Left lung (tissue), 10 donors: Measurements from ENCODE around the gene CADM2. TPM values are rescaled to one million over a fixed set of nuclear protein-coding genes. Genes with fewer than 3 reads are reported as not detected.

Experiments
- ATAC-seq: fragments of 200-7000 bp; cut with Tn5 transposase; one replicate; pipeline ENCODE4 v1.9.1; 2020; ENCODE audit warnings: moderate library complexity
- DNase-seq, 4 donors: peaks; one replicate each; pipeline ENCODE4 v3.0.0-alpha.2; 2013 to 2020
- H3K27ac ChIP-seq, 2 donors: fragments of 200-600 bp; sonication (generic) in 1 of 2; one replicate each; pipeline versions ENCODE4 v1.5.0 to v1.8.0; 2020 to 2021
- H3K27me3 ChIP-seq, 2 donors: fragments of 200-600 bp; sonication (generic) in 1 of 2; one replicate each; pipeline versions ENCODE4 v1.5.0 to v1.8.0; 2020 to 2021
- H3K36me3 ChIP-seq, 2 donors: fragments of 200-600 bp; sonication (generic) in 1 of 2; one replicate each; pipeline versions ENCODE4 v1.5.0 to v1.8.0; 2020 to 2021
- H3K4me1 ChIP-seq, 2 donors: fragments of 200-600 bp; one replicate each; pipeline ENCODE4 v1.8.0; 2021
- H3K4me3 ChIP-seq, 2 donors: fragments of 200-600 bp; sonication (generic) in 1 of 2; one replicate each; pipeline versions ENCODE4 v1.5.0 to v1.8.0; 2020 to 2021; ENCODE audit warnings: mild to moderate bottlenecking in 1 of 2
- H3K9me3 ChIP-seq, 2 donors: fragments of 200-600 bp; sonication (generic) in 1 of 2; one replicate each; pipeline versions ENCODE4 v1.5.0 to v1.8.0; 2020 to 2021
- CTCF ChIP-seq, 2 donors: fragments of 200-600 bp; sonication (generic) in 1 of 2; IDR thresholded peaks; one replicate each; pipeline versions ENCODE4 v1.5.0 to v1.8.0; 2021; ENCODE audit warnings: antibody characterized with exemption in 2 of 2
- intact Hi-C, 2 donors: fragments of 100-400 bp; cut with DNase I; formaldehyde crosslinking; loops; one replicate each; pipeline versions ENCODE4 v1.11.2 to v1.14.2; 2022
- polyA plus RNA-seq, 6 donors: library from polyadenylated mRNA; unstranded; fragments of 120-200 nt; gene quantifications; one replicate each; pipeline ENCODE4 v1.2.1, GENCODE V29; 2013; ENCODE audit not compliant: insufficient read length in 6 of 6
- total RNA-seq, 2 donors: library from RNA; stranded (reverse); fragmentation: NEBNext Ultra II Directional; extraction: Animal tissue kit (Norgen Biotek cat#: 25700); gene quantifications; one replicate each; pipeline ENCODE4 v1.2.1, GENCODE V29; 2021
- donor health status: DM: no; HTN: yes; CAD: no.
- donor health status: DM: no; HTN: no; CAD: no.

The CADM2 gene
- total and polyA plus RNA-seq, 8 donors = 0.16 to 2.3 (median 0.74) TPM

GRCh38 chr3:85721409-85722145, 762.8 kb downstream of the CADM2 start:
- Histone ChIP-seq H3K9me3 (peaks cover 0 to 9% of the 10 kb centered on the region in 2 donors), H3K4me1 (no peaks in the 10 kb centered on the region), H3K27ac (no peak overlapping the region), H3K4me3 (no peak overlapping the region), H3K27me3 (no peaks in the 10 kb centered on the region), H3K36me3 (no peaks in the 10 kb centered on the region)
- TF ChIP-seq CTCF (IDR thresholded peaks at IDR 0.05) = no peak
- no peak for DNase-seq
- intact Hi-C loops = no loop called here
- ATAC-seq = no peak

- no peaks in the 10 kb centered on the region for H3K4me1 ChIP-seq
- H3K4me3 ChIP-seq = no peak overlapping the region
- H3K9me3 ChIP-seq = peaks cover 0 to 9% of the 10 kb centered on the region in 2 donors
- intact Hi-C loops = no loop called here
- ATAC-seq (no peak), DNase-seq (no peak)
- H3K27ac ChIP-seq = no peak overlapping the region
- no peaks in the 10 kb centered on the region for H3K36me3 ChIP-seq
- no peaks in the 10 kb centered on the region for H3K27me3 ChIP-seq
- no peak for TF ChIP-seq CTCF (IDR thresholded peaks at IDR 0.05)
These were observed 767.0 kb downstream of the CADM2 start for GRCh38 chr3:85725809-85726208.

GRCh38 chr3:85726241-85726640, 767.5 kb downstream of the CADM2 start:
- H3K27ac ChIP-seq = no peak overlapping the region
- no peaks in the 10 kb centered on the region for H3K36me3 ChIP-seq
- no peak for TF ChIP-seq CTCF (IDR thresholded peaks at IDR 0.05)
- H3K4me3 ChIP-seq = no peak overlapping the region
- H3K4me1 ChIP-seq = no peaks in the 10 kb centered on the region
- peaks cover 0 to 9% of the 10 kb centered on the region in 2 donors for H3K9me3 ChIP-seq
- no peaks in the 10 kb centered on the region for H3K27me3 ChIP-seq
- DNase-seq (no peak), ATAC-seq (peak; percentile 25)
- intact Hi-C loops = no loop called here

GRCh38 chr3:85737846-85738245, 779.1 kb downstream of the CADM2 start:
- TF ChIP-seq CTCF (IDR thresholded peaks at IDR 0.05) = no peak
- H3K27ac ChIP-seq = no peak overlapping the region
- no peaks in the 10 kb centered on the region for H3K4me1 ChIP-seq
- no peaks in the 10 kb centered on the region for H3K36me3 ChIP-seq
- intact Hi-C loops = no loop called here
- H3K4me3 ChIP-seq = no peak overlapping the region
- no peaks in the 10 kb centered on the region for H3K27me3 ChIP-seq
- ATAC-seq (no peak), DNase-seq (no peak)
- H3K9me3 ChIP-seq = no peaks in the 10 kb centered on the region

GRCh38 chr3:85740561-85740960, 781.8 kb downstream of the CADM2 start:
- no peak for ATAC-seq
- Histone ChIP-seq H3K4me3 (no peak overlapping the region), H3K4me1 (no peaks in the 10 kb centered on the region), H3K9me3 (no peaks in the 10 kb centered on the region), H3K27me3 (no peaks in the 10 kb centered on the region), H3K36me3 (no peaks in the 10 kb centered on the region), H3K27ac (no peak overlapping the region)
- no peak for TF ChIP-seq CTCF (IDR thresholded peaks at IDR 0.05)
- intact Hi-C loops = no loop called here
- no peak for DNase-seq
